PC-3 (cell line): ENCODE data around the gene ECE1.

Experiments used
- EZH2 ChIP-seq: fragments of 300-600 bp; sonication (generic); IDR thresholded peaks from one replicate; pipeline ENCODE4 v1.6.1; 2017; ENCODE audit warnings: antibody characterized with exemption, mild to moderate bottlenecking, low read length; ENCODE audit not compliant: unreplicated experiment
- EZH2phosphoT487 ChIP-seq: fragments of 300-600 bp; sonication (generic); IDR thresholded peaks from 2 replicates; pipeline ENCODE4 v1.6.1; 2018; ENCODE audit warnings: mild to moderate bottlenecking, antibody characterized with exemption, low read length, borderline replicate concordance
- TF ChIP-seq, protein P1 (sequence below): fragments of 300-600 bp; sonication (generic); conservative IDR thresholded peaks from 2 replicates; pipeline ENCODE4 v1.5.1; 2017; ENCODE audit warnings: antibody characterized with exemption, low read depth, mild to moderate bottlenecking, low read length

DNA sequence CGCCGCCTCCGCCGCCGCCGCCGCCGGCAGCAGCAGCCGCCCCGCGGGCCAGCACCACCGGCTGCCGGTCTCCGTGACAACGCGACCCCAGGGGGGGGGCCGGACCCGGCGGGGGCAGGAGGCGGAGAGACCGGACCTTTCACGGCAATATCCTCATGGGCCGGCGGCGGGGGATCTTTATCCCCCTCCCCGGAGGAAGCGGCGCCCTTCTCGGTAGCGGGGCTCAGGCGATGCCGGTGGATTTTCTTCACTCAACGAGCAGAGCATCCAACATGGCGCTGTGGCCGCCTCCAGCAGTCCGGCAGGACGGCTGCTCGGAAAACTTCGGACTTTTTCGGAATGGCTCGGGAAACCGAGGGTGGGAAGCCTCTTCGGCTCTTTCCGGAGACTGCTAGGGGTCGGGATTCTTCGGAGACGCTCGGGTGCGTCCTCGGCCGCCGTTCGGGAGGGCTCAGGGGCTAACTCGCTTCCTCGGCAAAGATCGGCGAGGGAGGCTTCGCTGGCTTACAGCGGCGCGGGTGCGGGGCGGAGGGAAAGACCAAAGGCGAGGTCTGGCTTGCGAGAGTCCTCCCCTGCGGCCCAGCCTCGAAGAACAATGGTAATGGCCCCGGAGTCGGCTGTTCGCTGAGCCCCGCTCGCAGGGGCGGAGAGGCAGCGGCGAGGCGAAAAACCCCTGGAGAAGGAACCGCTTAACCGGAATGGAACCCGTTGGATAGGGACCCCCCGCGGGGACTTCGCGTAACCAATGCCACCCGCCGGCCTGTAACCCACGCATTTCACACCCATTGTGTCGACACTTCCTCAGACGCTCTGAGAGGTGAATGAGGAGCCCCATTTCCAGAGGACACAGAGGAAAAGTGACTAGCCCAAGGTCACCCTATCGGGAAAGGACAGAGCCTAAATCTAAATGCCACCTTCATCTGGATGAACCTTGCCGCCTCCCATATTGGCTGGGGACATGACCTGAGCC is 113.4 kb downstream of the ECE1 start, which contains the start of gene EIF4G3:
- TF ChIP-seq, protein P1, sequence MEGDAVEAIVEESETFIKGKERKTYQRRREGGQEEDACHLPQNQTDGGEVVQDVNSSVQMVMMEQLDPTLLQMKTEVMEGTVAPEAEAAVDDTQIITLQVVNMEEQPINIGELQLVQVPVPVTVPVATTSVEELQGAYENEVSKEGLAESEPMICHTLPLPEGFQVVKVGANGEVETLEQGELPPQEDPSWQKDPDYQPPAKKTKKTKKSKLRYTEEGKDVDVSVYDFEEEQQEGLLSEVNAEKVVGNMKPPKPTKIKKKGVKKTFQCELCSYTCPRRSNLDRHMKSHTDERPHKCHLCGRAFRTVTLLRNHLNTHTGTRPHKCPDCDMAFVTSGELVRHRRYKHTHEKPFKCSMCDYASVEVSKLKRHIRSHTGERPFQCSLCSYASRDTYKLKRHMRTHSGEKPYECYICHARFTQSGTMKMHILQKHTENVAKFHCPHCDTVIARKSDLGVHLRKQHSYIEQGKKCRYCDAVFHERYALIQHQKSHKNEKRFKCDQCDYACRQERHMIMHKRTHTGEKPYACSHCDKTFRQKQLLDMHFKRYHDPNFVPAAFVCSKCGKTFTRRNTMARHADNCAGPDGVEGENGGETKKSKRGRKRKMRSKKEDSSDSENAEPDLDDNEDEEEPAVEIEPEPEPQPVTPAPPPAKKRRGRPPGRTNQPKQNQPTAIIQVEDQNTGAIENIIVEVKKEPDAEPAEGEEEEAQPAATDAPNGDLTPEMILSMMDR = no peak
- TF ChIP-seq EZH2 (no peak), EZH2phosphoT487 (no peak)
